Panc1 (cell line): ENCODE results near the gene BACE2. TPM values are rescaled to one million over a fixed set of nuclear protein-coding genes. Genes with fewer than 3 reads are reported as not detected.

Source experiments
- ATAC-seq: fragments of 200-7000 bp; cut with Tn5 transposase; 2 replicates; pipeline ENCODE4 v1.9.1; 2020; ENCODE audit warnings: mild to moderate bottlenecking, moderate library complexity
- BruUV-seq: library from RNA; stranded (reverse); fragments of 400-500 nt; replicated peaks from 2 replicates; lab custom pipeline; 2021; lab: Mats Ljungman, UMichigan
- CTCF ChIA-PET: fragments of 300-600 bp; sonication (Branson Sonifier 250); formaldehyde crosslinking; loops from one replicate; lab custom pipeline; 2022; ENCODE audit warnings: antibody characterized with exemption; lab: Charles Lee
- POLR2A ChIA-PET: fragments of 300-600 bp; sonication (Branson Sonifier 250); formaldehyde crosslinking; loops from one replicate; lab custom pipeline; 2022; ENCODE audit warnings: antibody characterized with exemption; lab: Charles Lee
- DNase-seq: peaks from one replicate; pipeline ENCODE4 v3.0.0-alpha.2; 2010; ENCODE audit warnings: low read depth, low spot score
- H3K27ac ChIP-seq: 2 replicates; pipeline ENCODE4 v1.5.1; 2011; ENCODE audit warnings: mild to moderate bottlenecking, low read length, inconsistent platforms
- H3K27me3 ChIP-seq: fragments of 200-500 bp; sonication (Bioruptor generic); 2 replicates; pipeline ENCODE4 v1.6.0; 2014; ENCODE audit warnings: low read length, inconsistent platforms; ENCODE audit not compliant: control insufficient read depth, insufficient read depth
- H3K36me3 ChIP-seq: fragments of 200-500 bp; sonication (Bioruptor generic); 2 replicates; pipeline ENCODE4 v1.5.1; 2014; ENCODE audit warnings: inconsistent platforms, mild to moderate bottlenecking, low read length, moderate library complexity; ENCODE audit not compliant: control insufficient read depth, insufficient read depth
- H3K4me1 ChIP-seq: 2 replicates; pipeline ENCODE4 v1.5.1; 2011; ENCODE audit warnings: inconsistent platforms, mild to moderate bottlenecking, low read length, moderate library complexity; ENCODE audit not compliant: control insufficient read depth, insufficient read depth
- H3K4me3 ChIP-seq, 2 experiments: 2 replicates each; pipeline ENCODE4 v1.5.1; 2011 to 2012; ENCODE audit warnings: low read depth in 2 of 2, low read length in 2 of 2, mild to moderate bottlenecking in 2 of 2, inconsistent platforms in 1 of 2, moderate library complexity in 1 of 2
- H3K9me3 ChIP-seq: fragments of 200-500 bp; sonication (Bioruptor generic); 2 replicates; pipeline ENCODE4 v1.5.1; 2014; ENCODE audit warnings: low read depth, mild to moderate bottlenecking, inconsistent platforms, low read length, moderate library complexity; ENCODE audit not compliant: control insufficient read depth, insufficient read depth
- POLR2AphosphoS5 ChIP-seq: IDR thresholded peaks from 2 replicates; pipeline ENCODE4 v1.6.1; 2012; ENCODE audit warnings: mild to moderate bottlenecking, low read depth, low read length, moderate library complexity
- SIN3A ChIP-seq: IDR thresholded peaks from 2 replicates; pipeline ENCODE4 v1.6.1; 2012; ENCODE audit warnings: low read depth, mild to moderate bottlenecking, low read length, moderate library complexity, borderline replicate concordance; ENCODE audit not compliant: insufficient read depth
- TCF7L2 ChIP-seq: IDR thresholded peaks from 2 replicates; pipeline ENCODE4 v1.6.1; 2011; ENCODE audit warnings: mild to moderate bottlenecking, low read depth, low read length, inconsistent platforms
- in situ Hi-C: cut with HindIII; loops from 2 replicates; pipeline ENCODE4 v1.10.0; 2016; ENCODE audit warnings: low sequenced_read_pairs, low pct_unique_long_range_greater_than_20kb
- intact Hi-C: fragments of 100-400 bp; cut with micrococcal nuclease; formaldehyde crosslinking; loops from one replicate; pipeline ENCODE4 v1.10.0; 2022; ENCODE audit not compliant: unreplicated experiment
- total RNA-seq: library from RNA; stranded (reverse); gene quantifications from one replicate; pipeline ENCODE4 v1.2.1, GENCODE V29; 2021; ENCODE audit not compliant: unreplicated experiment
- TF ChIP-seq, protein P1 (sequence below): fragments of 450-650 bp; IDR thresholded peaks from 2 replicates; pipeline ENCODE4 v1.5.1; 2017; ENCODE audit warnings: mild to moderate bottlenecking
- TF ChIP-seq, protein P2 (sequence below), 2 experiments: IDR thresholded peaks; 2 replicates each; pipeline ENCODE4 v1.6.1; 2011 to 2012; ENCODE audit warnings: low read depth in 2 of 2, control low read depth in 1 of 2, low read length in 1 of 2, mild to moderate bottlenecking in 1 of 2, moderate library complexity in 1 of 2; ENCODE audit not compliant: insufficient read depth in 1 of 2

Gene BACE2
- total RNA-seq, 1 experiment from 2014 or later: 16.3 TPM

DNA sequence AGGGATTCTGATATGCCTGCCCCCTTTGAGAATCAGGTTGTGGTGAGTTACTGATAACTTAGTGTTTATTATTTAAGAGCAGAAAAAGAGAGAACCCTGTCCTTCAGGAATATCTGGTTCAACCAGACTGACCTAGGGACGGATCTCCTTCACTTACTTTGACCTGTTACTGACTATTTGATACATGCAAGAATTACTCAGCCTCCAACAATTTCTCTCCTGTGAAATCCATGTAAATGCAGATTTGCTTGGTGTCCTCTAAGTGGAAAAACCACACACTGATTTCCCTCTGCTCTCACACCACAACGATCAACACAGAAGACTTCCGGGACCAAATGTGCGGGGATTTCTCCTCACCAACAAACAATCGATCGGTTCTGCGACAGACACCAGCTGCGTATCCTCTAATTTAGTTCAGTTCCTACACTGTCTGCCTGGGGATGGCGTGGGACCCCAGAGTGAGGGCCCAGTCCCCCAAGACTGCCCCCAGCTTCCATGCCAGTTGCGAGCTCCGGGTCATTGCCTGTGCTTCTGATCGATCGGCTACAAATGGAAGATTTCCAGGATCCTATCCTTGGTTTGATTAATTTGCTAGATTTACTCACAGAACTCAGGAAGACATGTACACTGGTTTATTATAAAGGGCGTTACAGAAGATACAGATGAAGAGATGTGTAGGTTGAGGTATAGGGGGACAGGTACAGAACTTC, 51.7 kb downstream of the BACE2 start:
- BruUV-seq: no TSS peak
- H3K27ac ChIP-seq: no peak overlapping the region
- DNase-seq (no peak), ATAC-seq (no peak)
- CTCF ChIA-PET: no interaction called here
- no peaks in the 10 kb centered on the region for H3K36me3 ChIP-seq
- H3K4me1 ChIP-seq: no peaks in the 10 kb centered on the region
- no peak overlapping the region for H3K4me3 ChIP-seq
- no peaks in the 10 kb centered on the region for H3K27me3 ChIP-seq
- in situ Hi-C loops (no loop called here), intact Hi-C loops (no loop called here)
- POLR2A ChIA-PET: no interaction called here
- H3K9me3 ChIP-seq: no peaks in the 10 kb centered on the region
- TF ChIP-seq POLR2AphosphoS5 (no peak), TCF7L2 (no peak), SIN3A (no peak)
- TF ChIP-seq, protein P1, sequence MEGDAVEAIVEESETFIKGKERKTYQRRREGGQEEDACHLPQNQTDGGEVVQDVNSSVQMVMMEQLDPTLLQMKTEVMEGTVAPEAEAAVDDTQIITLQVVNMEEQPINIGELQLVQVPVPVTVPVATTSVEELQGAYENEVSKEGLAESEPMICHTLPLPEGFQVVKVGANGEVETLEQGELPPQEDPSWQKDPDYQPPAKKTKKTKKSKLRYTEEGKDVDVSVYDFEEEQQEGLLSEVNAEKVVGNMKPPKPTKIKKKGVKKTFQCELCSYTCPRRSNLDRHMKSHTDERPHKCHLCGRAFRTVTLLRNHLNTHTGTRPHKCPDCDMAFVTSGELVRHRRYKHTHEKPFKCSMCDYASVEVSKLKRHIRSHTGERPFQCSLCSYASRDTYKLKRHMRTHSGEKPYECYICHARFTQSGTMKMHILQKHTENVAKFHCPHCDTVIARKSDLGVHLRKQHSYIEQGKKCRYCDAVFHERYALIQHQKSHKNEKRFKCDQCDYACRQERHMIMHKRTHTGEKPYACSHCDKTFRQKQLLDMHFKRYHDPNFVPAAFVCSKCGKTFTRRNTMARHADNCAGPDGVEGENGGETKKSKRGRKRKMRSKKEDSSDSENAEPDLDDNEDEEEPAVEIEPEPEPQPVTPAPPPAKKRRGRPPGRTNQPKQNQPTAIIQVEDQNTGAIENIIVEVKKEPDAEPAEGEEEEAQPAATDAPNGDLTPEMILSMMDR: no peak
- TF ChIP-seq, protein P2, sequence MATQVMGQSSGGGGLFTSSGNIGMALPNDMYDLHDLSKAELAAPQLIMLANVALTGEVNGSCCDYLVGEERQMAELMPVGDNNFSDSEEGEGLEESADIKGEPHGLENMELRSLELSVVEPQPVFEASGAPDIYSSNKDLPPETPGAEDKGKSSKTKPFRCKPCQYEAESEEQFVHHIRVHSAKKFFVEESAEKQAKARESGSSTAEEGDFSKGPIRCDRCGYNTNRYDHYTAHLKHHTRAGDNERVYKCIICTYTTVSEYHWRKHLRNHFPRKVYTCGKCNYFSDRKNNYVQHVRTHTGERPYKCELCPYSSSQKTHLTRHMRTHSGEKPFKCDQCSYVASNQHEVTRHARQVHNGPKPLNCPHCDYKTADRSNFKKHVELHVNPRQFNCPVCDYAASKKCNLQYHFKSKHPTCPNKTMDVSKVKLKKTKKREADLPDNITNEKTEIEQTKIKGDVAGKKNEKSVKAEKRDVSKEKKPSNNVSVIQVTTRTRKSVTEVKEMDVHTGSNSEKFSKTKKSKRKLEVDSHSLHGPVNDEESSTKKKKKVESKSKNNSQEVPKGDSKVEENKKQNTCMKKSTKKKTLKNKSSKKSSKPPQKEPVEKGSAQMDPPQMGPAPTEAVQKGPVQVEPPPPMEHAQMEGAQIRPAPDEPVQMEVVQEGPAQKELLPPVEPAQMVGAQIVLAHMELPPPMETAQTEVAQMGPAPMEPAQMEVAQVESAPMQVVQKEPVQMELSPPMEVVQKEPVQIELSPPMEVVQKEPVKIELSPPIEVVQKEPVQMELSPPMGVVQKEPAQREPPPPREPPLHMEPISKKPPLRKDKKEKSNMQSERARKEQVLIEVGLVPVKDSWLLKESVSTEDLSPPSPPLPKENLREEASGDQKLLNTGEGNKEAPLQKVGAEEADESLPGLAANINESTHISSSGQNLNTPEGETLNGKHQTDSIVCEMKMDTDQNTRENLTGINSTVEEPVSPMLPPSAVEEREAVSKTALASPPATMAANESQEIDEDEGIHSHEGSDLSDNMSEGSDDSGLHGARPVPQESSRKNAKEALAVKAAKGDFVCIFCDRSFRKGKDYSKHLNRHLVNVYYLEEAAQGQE (IDR thresholded peaks at IDR 0.05; ENCODE audit: insufficient read depth in 1 of 2, low read depth in 2 of 2, low read length in 1 of 2): no peak

DNA sequence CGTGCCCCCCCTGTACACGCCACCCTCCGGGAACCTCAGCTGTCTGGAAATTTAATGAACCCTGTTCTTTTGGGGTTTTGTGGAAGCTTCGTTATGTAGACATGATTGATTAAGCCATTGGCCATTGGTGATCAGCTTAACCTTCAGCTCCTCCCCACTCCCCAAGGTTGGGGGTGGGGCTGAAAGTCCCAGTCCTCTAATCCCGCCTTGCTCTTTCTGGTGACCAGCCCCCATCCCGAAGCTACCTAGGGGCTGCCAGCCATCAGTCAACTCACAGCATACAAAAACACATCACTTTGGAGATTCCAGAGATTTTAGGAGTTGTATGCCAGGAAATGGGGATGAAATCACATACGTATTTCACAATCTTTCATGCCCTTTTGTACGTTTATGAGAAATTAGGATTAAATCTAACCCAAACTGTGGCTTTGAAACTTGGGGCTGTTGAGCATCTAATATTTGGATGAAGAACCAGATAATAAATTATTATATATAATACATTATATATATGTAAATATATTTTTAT, 52.3 kb downstream of the BACE2 start:
- Histone ChIP-seq H3K4me3 (no peak overlapping the region), H3K36me3 (no peaks in the 10 kb centered on the region), H3K4me1 (no peaks in the 10 kb centered on the region), H3K27ac (no peak overlapping the region), H3K27me3 (no peaks in the 10 kb centered on the region), H3K9me3 (no peaks in the 10 kb centered on the region)
- in situ Hi-C loops: no loop called here
- DNase-seq (no peak), ATAC-seq (no peak)
- ChIA-PET POLR2A (no interaction called here), CTCF (no interaction called here)
- intact Hi-C loops: no loop called here
- BruUV-seq: no TSS peak
- TF ChIP-seq, protein P2 (IDR thresholded peaks at IDR 0.05; ENCODE audit: insufficient read depth in 1 of 2, low read depth in 2 of 2, low read length in 1 of 2): no peak
- no peak for TF ChIP-seq POLR2AphosphoS5
- no peak for TF ChIP-seq TCF7L2
- no peak for TF ChIP-seq SIN3A
- TF ChIP-seq, protein P1: no peak
